Measurements from ENCODE around the gene ARL3. TPM values are rescaled to one million over a fixed set of nuclear protein-coding genes. Genes with fewer than 3 reads are reported as not detected.
A peak's percentile ranks its signal among the peaks of the same experiment; 100 is the strongest.

ARL3 gene
- total RNA-seq, 1 donor = 10.4 TPM

DNA sequence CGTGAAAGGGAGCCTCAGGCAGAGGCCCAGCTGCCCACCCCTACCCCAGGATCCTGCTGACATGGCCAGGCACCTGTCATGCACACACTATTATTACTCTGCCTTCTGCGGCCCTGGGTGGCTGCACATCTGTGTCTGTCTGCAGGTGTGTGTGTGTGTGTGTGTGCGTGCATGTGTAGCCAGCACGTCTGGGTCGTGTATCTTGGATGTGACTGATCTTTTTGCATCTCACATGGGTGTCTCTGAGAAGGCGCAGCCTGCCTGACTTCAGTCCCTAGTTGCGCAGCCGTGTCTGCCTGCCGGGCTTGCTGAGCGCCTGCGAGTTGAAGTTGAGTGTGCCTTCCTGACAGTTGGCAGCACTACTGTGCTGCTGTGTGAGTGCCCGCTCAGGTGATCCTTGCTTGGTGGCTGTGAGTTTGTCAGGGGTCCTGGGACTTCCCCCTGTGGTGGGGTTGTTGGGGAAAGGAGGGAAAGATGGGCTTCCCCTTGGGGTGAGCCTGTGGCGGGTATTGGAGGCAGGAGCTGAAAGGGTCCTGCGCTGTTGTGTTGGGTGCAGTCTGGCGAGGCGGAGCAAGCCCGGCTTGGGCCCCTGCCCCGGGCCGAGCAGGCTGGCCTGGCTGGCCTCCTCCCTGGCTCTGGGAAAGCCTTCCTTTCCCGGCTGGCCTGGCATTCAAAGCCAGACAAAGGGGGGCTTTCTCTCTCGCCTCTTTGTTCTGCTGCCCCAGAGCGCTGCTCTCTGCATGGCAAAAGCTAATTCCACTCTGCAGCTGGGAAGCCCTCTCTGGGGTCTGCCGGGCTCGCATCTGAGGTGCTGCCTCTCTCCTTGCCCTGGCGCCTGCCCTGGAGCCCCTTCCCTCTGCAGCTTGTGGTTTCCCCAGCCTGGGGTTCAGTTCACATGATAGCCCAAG lies 65.1 kb downstream of the ARL3 start:
- TF ChIP-seq, protein P1, sequence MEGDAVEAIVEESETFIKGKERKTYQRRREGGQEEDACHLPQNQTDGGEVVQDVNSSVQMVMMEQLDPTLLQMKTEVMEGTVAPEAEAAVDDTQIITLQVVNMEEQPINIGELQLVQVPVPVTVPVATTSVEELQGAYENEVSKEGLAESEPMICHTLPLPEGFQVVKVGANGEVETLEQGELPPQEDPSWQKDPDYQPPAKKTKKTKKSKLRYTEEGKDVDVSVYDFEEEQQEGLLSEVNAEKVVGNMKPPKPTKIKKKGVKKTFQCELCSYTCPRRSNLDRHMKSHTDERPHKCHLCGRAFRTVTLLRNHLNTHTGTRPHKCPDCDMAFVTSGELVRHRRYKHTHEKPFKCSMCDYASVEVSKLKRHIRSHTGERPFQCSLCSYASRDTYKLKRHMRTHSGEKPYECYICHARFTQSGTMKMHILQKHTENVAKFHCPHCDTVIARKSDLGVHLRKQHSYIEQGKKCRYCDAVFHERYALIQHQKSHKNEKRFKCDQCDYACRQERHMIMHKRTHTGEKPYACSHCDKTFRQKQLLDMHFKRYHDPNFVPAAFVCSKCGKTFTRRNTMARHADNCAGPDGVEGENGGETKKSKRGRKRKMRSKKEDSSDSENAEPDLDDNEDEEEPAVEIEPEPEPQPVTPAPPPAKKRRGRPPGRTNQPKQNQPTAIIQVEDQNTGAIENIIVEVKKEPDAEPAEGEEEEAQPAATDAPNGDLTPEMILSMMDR (IDR thresholded peaks at IDR 0.05; ENCODE audit: insufficient read depth, low read length) = no peak
- DNase-seq (ENCODE audit: low read depth) = no peak
- peak overlapping the region; percentile 95 for H3K4me3 ChIP-seq (ENCODE audit: low read depth, low read length)

DNA sequence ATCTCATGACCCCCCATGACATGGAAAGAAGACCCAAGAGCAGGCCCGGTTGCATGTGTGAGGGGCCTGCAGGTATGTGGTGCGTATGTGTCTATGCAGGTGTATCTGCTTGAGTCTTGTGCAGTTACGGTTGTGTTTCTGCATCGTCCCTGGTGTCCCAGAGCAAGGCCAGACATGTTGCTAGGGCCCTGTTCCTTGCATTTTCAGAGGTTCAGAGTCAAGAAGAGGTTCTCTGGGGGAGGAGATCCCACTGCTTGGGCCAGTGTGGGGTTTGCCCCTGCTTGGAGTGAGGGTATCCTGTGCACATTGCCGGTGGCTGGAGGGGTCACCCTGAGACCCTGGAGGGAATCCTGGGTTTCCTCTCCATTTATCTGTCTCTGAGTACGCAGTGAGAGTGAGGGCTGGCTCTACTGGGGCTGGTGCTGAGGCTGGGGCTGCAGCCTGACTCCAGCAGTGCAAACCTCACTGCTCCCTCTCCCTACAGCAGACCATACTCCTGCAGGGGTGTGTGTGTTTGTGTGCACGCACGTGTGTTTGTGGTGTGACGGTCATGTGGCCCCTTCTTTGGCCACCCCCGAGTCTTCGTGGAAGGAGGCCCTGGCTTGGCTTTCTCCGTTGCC lies 65.8 kb downstream of the ARL3 start:
- DNase-seq (ENCODE audit: low read depth) = no peak
- H3K4me3 ChIP-seq (ENCODE audit: low read depth, low read length) = peak overlapping the region; percentile 95
- TF ChIP-seq, protein P1 (IDR thresholded peaks at IDR 0.05; ENCODE audit: insufficient read depth, low read length) = no peak

DNA sequence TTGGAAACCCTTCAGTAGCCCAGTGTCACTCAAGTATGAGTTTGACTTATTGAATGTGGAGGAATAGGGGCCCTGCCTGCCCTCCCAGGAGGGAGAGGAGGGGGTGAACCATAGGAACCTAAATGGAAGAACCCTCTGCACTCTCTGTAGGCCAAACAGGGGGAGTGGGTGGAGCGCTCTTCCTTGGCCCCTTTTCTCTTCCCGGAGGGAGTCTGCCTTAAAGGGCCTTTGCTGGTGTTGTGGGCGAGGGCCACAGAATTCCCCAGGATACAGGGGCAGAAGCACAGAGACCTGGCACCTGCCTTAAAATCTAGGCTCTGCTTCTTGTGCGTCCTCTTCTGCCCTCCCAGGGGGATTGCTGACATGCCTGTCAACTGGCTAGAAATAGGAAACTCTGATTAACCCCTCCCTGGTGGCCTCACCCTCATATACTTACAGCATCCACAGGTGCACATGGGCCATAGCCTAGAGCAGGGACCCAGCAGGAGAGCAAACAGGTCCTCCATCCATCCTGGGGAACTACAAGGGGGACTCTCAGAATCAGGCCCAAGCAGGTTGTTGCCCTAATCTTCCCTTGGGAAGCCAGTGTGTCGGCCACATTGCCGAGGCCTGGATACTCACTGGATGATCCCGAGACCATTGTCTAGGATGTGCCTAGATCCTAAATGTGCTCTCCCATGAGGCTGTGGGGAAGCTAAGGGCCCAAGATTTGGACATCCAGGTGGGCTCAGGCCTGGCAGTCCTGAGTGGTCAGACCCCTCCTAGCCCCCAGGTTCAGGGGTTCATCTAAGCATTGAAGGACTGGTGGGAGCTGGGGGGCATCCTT lies 66.5 kb downstream of the ARL3 start:
- DNase-seq (ENCODE audit: low read depth) = no peak
- TF ChIP-seq, protein P1 (IDR thresholded peaks at IDR 0.05; ENCODE audit: insufficient read depth, low read length) = no peak
- peak overlapping the region; percentile 95 for H3K4me3 ChIP-seq (ENCODE audit: low read depth, low read length)

DNA sequence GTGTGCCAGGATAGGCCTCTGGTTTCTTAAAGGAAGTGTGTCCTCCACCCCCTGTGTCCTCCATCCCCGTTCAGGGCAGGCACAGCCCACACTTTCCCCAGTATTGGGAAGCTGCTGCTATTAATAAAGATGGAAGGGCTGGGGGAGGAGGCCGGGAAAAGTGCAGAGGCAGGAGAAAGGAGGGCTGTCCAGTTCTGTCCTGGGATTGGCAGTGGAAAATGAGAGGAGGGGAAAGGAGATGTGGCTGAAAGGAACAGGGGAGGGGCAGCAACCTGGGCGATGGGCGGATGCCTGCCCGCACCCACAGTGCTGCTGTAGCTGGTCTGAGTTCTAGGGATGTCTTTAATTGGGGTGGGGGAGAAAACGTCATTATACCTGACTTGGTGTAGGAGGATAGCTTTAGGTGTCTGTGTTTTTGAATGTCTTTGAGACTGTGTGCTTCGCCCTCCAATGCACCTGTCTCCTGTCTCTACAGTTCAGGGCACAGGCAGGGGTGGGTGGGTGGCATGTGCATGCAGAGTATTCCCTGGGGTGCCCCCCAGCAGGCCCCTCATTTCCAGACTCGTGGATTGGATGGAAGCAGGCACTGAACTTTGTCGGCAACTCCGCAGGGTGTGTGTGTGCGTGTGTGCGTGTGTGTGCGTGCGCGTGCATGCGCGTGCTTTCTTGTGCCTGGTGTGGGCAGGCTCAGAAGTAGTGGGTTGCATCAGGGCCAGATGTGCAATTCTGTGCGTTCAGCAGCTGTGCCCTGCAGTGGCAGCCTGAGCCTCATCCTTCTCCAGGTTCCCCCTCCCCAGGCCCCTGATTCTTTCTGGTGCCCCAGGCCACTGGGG lies 67.4 kb downstream of the ARL3 start:
- TF ChIP-seq, protein P1 (IDR thresholded peaks at IDR 0.05; ENCODE audit: insufficient read depth, low read length) = no peak
- peak; percentile 65 for DNase-seq (ENCODE audit: low read depth)
- peak overlapping the region; percentile 95 for H3K4me3 ChIP-seq (ENCODE audit: low read depth, low read length)

DNA sequence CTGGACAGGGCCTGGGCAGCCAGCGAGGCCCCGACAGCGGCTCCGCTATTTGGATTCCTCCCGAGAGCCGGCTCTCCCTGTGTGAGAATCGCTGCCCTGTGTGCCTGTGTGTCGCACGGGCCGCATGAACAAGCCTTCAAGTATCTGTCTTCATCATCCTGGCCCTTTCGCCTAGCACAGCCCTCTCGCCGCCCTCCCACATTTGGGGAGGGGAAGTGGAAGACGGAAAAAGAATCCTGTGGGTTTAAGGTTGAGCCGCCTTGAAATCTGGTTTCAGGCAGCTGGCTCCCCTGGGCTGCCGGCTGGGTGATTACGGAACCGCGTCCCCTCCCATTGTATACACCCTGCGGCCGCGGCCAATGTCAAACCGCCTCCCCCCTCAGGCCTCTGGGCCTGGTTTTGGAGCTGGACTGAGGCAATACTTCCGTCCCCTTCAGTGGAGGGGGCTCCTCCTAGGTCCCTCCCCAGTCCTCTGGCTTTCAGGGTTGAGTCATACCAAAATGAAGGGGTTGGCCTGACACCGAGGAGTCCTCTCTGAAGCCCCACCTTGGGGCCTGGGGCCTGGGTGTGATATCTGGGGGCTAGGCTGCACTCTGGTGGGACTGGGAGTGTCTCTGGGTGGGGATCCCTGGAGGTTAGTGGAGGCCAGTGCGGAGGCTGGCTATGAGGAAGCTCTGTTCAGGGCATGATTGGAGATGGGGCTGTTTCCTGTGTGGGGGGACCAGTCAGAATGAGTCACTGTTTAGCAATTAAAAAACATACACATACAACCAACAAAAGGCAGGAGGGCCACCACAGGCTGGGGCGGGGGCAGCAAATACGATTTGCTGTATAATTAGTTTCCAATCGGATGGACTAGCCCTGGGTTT lies 68.2 kb downstream of the ARL3 start:
- peak; percentile 95 for DNase-seq (ENCODE audit: low read depth)
- TF ChIP-seq, protein P1 (IDR thresholded peaks at IDR 0.05; ENCODE audit: insufficient read depth, low read length) = no peak
- H3K4me3 ChIP-seq (ENCODE audit: low read depth, low read length) = peak overlapping the region; percentile 95
